SK-N-SH treated with all-trans-retinoic acid at 6 μM for 48 hours (cell line): ENCODE results near the gene ATP7B.

Experiments
- ATAC-seq: fragments of 200-7000 bp; cut with Tn5 transposase; 3 replicates; pipeline ENCODE4 v1.9.1; 2020; ENCODE audit warnings: mild to moderate bottlenecking, moderate library complexity
- ARNTL ChIP-seq: fragments of 450-650 bp; formaldehyde crosslinking; IDR thresholded peaks from 2 replicates; pipeline ENCODE4 v1.5.0; 2020; ENCODE audit warnings: low read depth, mild to moderate bottlenecking, moderate library complexity, borderline replicate concordance
- BACH2 ChIP-seq: fragments of 250-450 bp; sonication (Bioruptor Pico); IDR thresholded peaks from 2 replicates; pipeline ENCODE4 v1.9.0; 2021; ENCODE audit warnings: mild to moderate bottlenecking, borderline replicate concordance
- CSDC2 ChIP-seq: fragments of 250-450 bp; sonication (Bioruptor Pico); IDR thresholded peaks from 2 replicates; pipeline ENCODE4 v1.5.0; 2020; ENCODE audit warnings: mild to moderate bottlenecking, moderate library complexity
- ESRRG ChIP-seq: fragments of 250-450 bp; sonication (Bioruptor Pico); IDR thresholded peaks from 2 replicates; pipeline ENCODE4 v1.6.1; 2021; ENCODE audit warnings: mild to moderate bottlenecking
- GLIS3 ChIP-seq: fragments of 250-450 bp; sonication (Bioruptor Pico); IDR thresholded peaks from 2 replicates; pipeline ENCODE4 v1.5.0; 2020; ENCODE audit warnings: mild to moderate bottlenecking, moderate library complexity
- OSR1 ChIP-seq: fragments of 250-450 bp; sonication (Bioruptor Pico); IDR thresholded peaks from 2 replicates; pipeline ENCODE4 v1.8.0; 2022; ENCODE audit warnings: moderate library complexity, mild to moderate bottlenecking, inconsistent platforms
- PPARA ChIP-seq: fragments of 250-450 bp; sonication (Bioruptor Pico); IDR thresholded peaks from 2 replicates; pipeline ENCODE4 v1.5.0; 2020; ENCODE audit warnings: mild to moderate bottlenecking, borderline replicate concordance
- RARB ChIP-seq: fragments of 250-450 bp; sonication (Bioruptor Pico); IDR thresholded peaks from 2 replicates; pipeline ENCODE4 v1.8.0; 2021; ENCODE audit warnings: mild to moderate bottlenecking, moderate library complexity
- TCF4 ChIP-seq: fragments of 250-450 bp; sonication (Bioruptor Pico); IDR thresholded peaks from 2 replicates; pipeline ENCODE4 v1.8.0; 2021; ENCODE audit warnings: mild to moderate bottlenecking, moderate library complexity, borderline replicate concordance
- ZC3H10 ChIP-seq: fragments of 250-450 bp; sonication (Bioruptor Pico); IDR thresholded peaks from 2 replicates; pipeline ENCODE4 v1.5.1; 2021; ENCODE audit warnings: mild to moderate bottlenecking, moderate library complexity
- ZFP3 ChIP-seq: fragments of 250-450 bp; sonication (Bioruptor Pico); IDR thresholded peaks from 2 replicates; pipeline ENCODE4 v1.5.0; 2020; ENCODE audit warnings: mild to moderate bottlenecking, moderate library complexity
- ZFP30 ChIP-seq: fragments of 450-650 bp; formaldehyde crosslinking; IDR thresholded peaks from 2 replicates; pipeline ENCODE4 v1.5.0; 2022; ENCODE audit warnings: mild to moderate bottlenecking, moderate library complexity
- ZNF565 ChIP-seq: fragments of 450-650 bp; formaldehyde crosslinking; conservative IDR thresholded peaks from 2 replicates; pipeline ENCODE4 v1.5.0; 2020; ENCODE audit warnings: low read depth, mild to moderate bottlenecking, moderate library complexity
- ZNF70 ChIP-seq: fragments of 450-650 bp; formaldehyde crosslinking; IDR thresholded peaks from 2 replicates; pipeline ENCODE4 v1.5.0; 2020; ENCODE audit warnings: mild to moderate bottlenecking, moderate library complexity
- ZNF8 ChIP-seq: fragments of 450-650 bp; formaldehyde crosslinking; IDR thresholded peaks from 2 replicates; pipeline ENCODE4 v1.5.0; 2020; ENCODE audit warnings: mild to moderate bottlenecking, moderate library complexity
- TF ChIP-seq, protein P1 (sequence below): fragments of 250-450 bp; sonication (Bioruptor Pico); IDR thresholded peaks from 2 replicates; pipeline ENCODE4 v1.5.0; 2020; ENCODE audit warnings: mild to moderate bottlenecking, moderate library complexity
- TF ChIP-seq, protein P2 (sequence below): fragments of 250-450 bp; sonication (Bioruptor Pico); IDR thresholded peaks from 2 replicates; pipeline ENCODE4 v1.8.0; 2020; ENCODE audit warnings: mild to moderate bottlenecking, moderate library complexity, borderline replicate concordance
- TF ChIP-seq, protein P3 (sequence below): fragments of 250-450 bp; sonication (Bioruptor Pico); IDR thresholded peaks from 2 replicates; pipeline ENCODE4 v1.5.1; 2021; ENCODE audit warnings: mild to moderate bottlenecking, moderate library complexity
- TF ChIP-seq, protein P4 (sequence below): fragments of 250-450 bp; sonication (Bioruptor Pico); IDR thresholded peaks from 2 replicates; pipeline ENCODE4 v1.5.1; 2020; ENCODE audit warnings: low read depth, mild to moderate bottlenecking, moderate library complexity
- TF ChIP-seq, protein P5 (sequence below): fragments of 250-450 bp; sonication (Bioruptor Pico); IDR thresholded peaks from 2 replicates; pipeline ENCODE4 v1.8.0; 2021; ENCODE audit warnings: low read depth, mild to moderate bottlenecking, moderate library complexity, borderline replicate concordance

ATP7B gene

DNA sequence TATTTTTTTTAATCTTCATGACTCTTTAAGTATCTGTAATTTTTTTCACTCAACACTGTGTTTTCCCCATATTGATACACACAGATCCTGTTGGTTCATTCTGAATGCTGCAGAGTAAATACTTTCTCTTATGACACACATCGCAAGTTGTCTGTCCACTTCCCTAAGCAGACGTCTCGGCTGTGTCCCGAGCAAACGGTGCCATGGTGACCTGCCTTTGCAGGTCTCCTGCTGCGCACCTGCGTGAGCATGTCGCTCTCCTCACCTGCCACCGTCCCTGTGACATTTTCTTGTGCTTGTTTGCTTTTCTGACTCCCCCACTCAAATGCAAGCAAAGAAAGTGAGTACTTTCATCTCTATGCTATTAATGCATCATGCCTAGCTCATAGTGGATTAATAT lies 91.7 kb downstream of the ATP7B start:
- TF ChIP-seq, protein P1, sequence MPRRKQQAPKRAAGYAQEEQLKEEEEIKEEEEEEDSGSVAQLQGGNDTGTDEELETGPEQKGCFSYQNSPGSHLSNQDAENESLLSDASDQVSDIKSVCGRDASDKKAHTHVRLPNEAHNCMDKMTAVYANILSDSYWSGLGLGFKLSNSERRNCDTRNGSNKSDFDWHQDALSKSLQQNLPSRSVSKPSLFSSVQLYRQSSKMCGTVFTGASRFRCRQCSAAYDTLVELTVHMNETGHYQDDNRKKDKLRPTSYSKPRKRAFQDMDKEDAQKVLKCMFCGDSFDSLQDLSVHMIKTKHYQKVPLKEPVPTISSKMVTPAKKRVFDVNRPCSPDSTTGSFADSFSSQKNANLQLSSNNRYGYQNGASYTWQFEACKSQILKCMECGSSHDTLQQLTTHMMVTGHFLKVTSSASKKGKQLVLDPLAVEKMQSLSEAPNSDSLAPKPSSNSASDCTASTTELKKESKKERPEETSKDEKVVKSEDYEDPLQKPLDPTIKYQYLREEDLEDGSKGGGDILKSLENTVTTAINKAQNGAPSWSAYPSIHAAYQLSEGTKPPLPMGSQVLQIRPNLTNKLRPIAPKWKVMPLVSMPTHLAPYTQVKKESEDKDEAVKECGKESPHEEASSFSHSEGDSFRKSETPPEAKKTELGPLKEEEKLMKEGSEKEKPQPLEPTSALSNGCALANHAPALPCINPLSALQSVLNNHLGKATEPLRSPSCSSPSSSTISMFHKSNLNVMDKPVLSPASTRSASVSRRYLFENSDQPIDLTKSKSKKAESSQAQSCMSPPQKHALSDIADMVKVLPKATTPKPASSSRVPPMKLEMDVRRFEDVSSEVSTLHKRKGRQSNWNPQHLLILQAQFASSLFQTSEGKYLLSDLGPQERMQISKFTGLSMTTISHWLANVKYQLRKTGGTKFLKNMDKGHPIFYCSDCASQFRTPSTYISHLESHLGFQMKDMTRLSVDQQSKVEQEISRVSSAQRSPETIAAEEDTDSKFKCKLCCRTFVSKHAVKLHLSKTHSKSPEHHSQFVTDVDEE (CRISPR knock-in tag), result no peak
- TF ChIP-seq ZNF565 (CRISPR knock-in tag) (no peak), TCF4 (no peak), ZNF70 (CRISPR knock-in tag) (no peak), RARB (no peak), ZC3H10 (CRISPR knock-in tag) (no peak), ZFP30 (CRISPR knock-in tag) (no peak), ESRRG (no peak), ZFP3 (CRISPR knock-in tag) (no peak), OSR1 (CRISPR knock-in tag) (no peak), PPARA (CRISPR knock-in tag) (no peak), ZNF8 (CRISPR knock-in tag) (no peak)
- TF ChIP-seq, protein P2, sequence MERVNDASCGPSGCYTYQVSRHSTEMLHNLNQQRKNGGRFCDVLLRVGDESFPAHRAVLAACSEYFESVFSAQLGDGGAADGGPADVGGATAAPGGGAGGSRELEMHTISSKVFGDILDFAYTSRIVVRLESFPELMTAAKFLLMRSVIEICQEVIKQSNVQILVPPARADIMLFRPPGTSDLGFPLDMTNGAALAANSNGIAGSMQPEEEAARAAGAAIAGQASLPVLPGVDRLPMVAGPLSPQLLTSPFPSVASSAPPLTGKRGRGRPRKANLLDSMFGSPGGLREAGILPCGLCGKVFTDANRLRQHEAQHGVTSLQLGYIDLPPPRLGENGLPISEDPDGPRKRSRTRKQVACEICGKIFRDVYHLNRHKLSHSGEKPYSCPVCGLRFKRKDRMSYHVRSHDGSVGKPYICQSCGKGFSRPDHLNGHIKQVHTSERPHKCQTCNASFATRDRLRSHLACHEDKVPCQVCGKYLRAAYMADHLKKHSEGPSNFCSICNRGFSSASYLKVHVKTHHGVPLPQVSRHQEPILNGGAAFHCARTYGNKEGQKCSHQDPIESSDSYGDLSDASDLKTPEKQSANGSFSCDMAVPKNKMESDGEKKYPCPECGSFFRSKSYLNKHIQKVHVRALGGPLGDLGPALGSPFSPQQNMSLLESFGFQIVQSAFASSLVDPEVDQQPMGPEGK (CRISPR knock-in tag), result no peak
- TF ChIP-seq, protein P3, sequence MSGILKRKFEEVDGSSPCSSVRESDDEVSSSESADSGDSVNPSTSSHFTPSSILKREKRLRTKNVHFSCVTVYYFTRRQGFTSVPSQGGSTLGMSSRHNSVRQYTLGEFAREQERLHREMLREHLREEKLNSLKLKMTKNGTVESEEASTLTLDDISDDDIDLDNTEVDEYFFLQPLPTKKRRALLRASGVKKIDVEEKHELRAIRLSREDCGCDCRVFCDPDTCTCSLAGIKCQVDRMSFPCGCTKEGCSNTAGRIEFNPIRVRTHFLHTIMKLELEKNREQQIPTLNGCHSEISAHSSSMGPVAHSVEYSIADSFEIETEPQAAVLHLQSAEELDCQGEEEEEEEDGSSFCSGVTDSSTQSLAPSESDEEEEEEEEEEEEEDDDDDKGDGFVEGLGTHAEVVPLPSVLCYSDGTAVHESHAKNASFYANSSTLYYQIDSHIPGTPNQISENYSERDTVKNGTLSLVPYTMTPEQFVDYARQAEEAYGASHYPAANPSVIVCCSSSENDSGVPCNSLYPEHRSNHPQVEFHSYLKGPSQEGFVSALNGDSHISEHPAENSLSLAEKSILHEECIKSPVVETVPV (CRISPR knock-in tag), result no peak
- TF ChIP-seq, protein P4, sequence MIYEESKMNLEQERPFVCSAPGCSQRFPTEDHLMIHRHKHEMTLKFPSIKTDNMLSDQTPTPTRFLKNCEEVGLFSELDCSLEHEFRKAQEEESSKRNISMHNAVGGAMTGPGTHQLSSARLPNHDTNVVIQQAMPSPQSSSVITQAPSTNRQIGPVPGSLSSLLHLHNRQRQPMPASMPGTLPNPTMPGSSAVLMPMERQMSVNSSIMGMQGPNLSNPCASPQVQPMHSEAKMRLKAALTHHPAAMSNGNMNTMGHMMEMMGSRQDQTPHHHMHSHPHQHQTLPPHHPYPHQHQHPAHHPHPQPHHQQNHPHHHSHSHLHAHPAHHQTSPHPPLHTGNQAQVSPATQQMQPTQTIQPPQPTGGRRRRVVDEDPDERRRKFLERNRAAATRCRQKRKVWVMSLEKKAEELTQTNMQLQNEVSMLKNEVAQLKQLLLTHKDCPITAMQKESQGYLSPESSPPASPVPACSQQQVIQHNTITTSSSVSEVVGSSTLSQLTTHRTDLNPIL (CRISPR knock-in tag), result no peak
- no peak for ATAC-seq

DNA sequence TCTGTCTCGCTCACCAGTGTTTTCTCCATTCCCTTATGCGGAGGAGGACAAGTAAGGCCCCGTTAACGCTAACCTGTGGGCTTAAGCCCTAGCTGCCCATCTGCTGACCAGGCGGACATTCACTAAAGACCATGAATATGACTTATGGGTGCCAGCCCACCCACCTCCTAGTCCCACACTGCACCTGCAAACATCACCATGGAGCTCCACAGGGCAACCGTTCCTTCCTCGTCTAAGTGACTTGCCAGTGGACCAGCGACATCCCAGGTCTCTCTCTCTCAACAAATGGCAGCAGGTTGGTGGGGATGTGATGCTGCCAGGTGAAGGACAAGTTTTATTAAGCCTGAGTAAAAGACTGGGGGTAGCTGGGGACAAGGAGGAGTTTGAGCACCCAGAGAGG lies 94.3 kb downstream of the ATP7B start:
- ATAC-seq, result no peak

DNA sequence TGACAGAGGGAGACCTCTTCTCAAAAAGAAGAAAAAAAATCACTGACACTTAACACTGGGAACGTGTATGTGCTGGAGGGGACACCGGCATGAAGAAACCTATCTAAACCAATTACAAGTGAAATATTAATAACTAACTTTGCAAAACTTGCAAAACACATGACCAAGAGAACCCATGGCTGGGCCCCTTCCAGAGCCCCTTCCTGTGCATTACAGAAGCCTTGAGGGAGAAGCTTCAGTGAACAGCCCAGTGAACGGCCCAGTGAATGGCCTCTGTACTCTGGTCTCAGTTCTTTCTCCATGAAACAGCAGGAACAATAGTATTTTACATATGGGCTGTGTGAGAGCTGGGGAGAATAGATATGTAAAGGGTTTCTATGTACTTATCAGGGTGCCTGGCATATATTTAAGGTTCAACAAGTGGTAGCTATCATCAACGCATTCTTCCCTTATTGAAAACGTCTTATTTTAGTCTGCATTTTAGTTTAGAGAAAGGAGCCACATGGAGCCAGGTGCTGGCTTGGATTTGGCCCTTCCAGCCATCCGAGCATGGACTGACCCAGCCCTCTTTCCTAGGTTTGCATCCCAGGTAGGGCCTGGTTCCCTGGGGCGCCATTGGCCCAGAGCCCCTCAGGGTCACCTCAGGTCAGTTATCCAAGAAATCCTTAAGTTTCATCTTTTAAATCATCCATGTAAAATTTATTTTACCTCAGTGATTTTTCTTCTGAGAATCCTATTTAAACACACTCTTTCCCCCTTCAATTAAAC lies 95.0 kb downstream of the ATP7B start:
- no peak for TF ChIP-seq RARB
- TF ChIP-seq ZNF8 (CRISPR knock-in tag), result no peak
- TF ChIP-seq, protein P3 (CRISPR knock-in tag), result no peak
- TF ChIP-seq, protein P4 (CRISPR knock-in tag), result no peak
- no peak for TF ChIP-seq CSDC2 (CRISPR knock-in tag)
- TF ChIP-seq, protein P5, sequence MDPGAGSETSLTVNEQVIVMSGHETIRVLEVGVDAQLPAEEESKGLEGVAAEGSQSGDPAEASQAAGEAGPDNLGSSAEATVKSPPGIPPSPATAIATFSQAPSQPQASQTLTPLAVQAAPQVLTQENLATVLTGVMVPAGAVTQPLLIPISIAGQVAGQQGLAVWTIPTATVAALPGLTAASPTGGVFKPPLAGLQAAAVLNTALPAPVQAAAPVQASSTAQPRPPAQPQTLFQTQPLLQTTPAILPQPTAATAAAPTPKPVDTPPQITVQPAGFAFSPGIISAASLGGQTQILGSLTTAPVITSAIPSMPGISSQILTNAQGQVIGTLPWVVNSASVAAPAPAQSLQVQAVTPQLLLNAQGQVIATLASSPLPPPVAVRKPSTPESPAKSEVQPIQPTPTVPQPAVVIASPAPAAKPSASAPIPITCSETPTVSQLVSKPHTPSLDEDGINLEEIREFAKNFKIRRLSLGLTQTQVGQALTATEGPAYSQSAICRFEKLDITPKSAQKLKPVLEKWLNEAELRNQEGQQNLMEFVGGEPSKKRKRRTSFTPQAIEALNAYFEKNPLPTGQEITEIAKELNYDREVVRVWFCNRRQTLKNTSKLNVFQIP (CRISPR knock-in tag), result no peak
- TF ChIP-seq ARNTL (CRISPR knock-in tag), result no peak
- TF ChIP-seq, protein P2 (CRISPR knock-in tag), result no peak
- no peak for TF ChIP-seq PPARA (CRISPR knock-in tag)
- TF ChIP-seq, all 23 proteins: peak for 0
- ATAC-seq, result no peak

More for the DNA sequence above, 94.3 kb downstream of the ATP7B start:
- no peak for TF ChIP-seq ZNF8 (CRISPR knock-in tag)
- no peak for TF ChIP-seq GLIS3 (CRISPR knock-in tag)
- no peak for TF ChIP-seq ZFP3 (CRISPR knock-in tag)
- TF ChIP-seq TCF4, result no peak
- TF ChIP-seq CSDC2 (CRISPR knock-in tag), result no peak
- TF ChIP-seq PPARA (CRISPR knock-in tag), result no peak
- TF ChIP-seq BACH2 (CRISPR knock-in tag), result no peak
